K562 (cell line): ENCODE measurements around the gene SEPTIN8. TPM values are rescaled to one million over a fixed set of nuclear protein-coding genes. Genes with fewer than 3 reads are reported as not detected.
A peak's percentile ranks its signal among the peaks of the same experiment; 100 is the strongest.

Experiments used
- ARID2 ChIP-seq: fragments of 450-650 bp; IDR thresholded peaks from 2 replicates; pipeline ENCODE4 v1.6.1; 2017; ENCODE audit warnings: antibody characterized with exemption, mild to moderate bottlenecking
- CBX3 ChIP-seq, 2 experiments: IDR thresholded peaks; 1 replicate in 1 of 2; 2 replicates in 1 of 2; pipeline ENCODE4 v1.6.1; 2012; ENCODE audit warnings: inconsistent platforms in 2 of 2, low read length in 2 of 2, borderline replicate concordance in 1 of 2, control low read depth in 1 of 2
- CCNT2 ChIP-seq: IDR thresholded peaks from 2 replicates; pipeline ENCODE4 v1.6.1; 2011; ENCODE audit warnings: borderline replicate concordance, low read depth, mild to moderate bottlenecking, moderate library complexity, mixed read lengths, low read length; ENCODE audit not compliant: insufficient read length; ENCODE audit errors: extremely low read depth
- DIDO1 ChIP-seq: fragments of 450-650 bp; IDR thresholded peaks from 2 replicates; pipeline ENCODE4 v1.6.1; 2016; ENCODE audit warnings: low read depth, missing biosample characterization, missing genetic modification characterization
- ESRRB ChIP-seq: fragments of 250-450 bp; sonication (Bioruptor Pico); IDR thresholded peaks from 2 replicates; pipeline ENCODE4 v1.5.0; 2020; ENCODE audit warnings: mild to moderate bottlenecking, moderate library complexity, borderline replicate concordance
- GTF2E2 ChIP-seq: fragments of 200-800 bp; sonication (Bioruptor generic); IDR thresholded peaks from 2 replicates; pipeline ENCODE4 v1.6.1; 2016; ENCODE audit warnings: missing genetic modification characterization, missing compliant biosample characterization
- MTA2 ChIP-seq: fragments of 450-650 bp; IDR thresholded peaks from 2 replicates; pipeline ENCODE4 v1.6.1; 2016; ENCODE audit warnings: low read depth
- NCOA1 ChIP-seq: fragments of 450-650 bp; IDR thresholded peaks from 2 replicates; pipeline ENCODE4 v1.6.1; 2016; ENCODE audit warnings: low read depth
- NFE2 ChIP-seq: IDR thresholded peaks from 2 replicates; pipeline ENCODE4 v1.6.1; 2014; ENCODE audit warnings: antibody characterized with exemption, low read depth
- NR1H2 ChIP-seq: sonication (generic); formaldehyde crosslinking; IDR thresholded peaks from 2 replicates; pipeline ENCODE4 v1.4.0; 2020; ENCODE audit warnings: mild to moderate bottlenecking, missing genetic modification reagents
- NUFIP1 ChIP-seq: fragments of 450-650 bp; IDR thresholded peaks from 2 replicates; pipeline ENCODE4 v1.6.1; 2018; ENCODE audit not compliant: partially characterized antibody
- POLR2AphosphoS2 ChIP-seq: IDR thresholded peaks from 2 replicates; pipeline ENCODE4 v1.6.1; 2012; ENCODE audit warnings: low read length, improper control_type of control experiment
- RFX7 ChIP-seq: fragments of 250-450 bp; sonication (Bioruptor Pico); IDR thresholded peaks from 2 replicates; pipeline ENCODE4 v1.5.1; 2021; ENCODE audit warnings: mild to moderate bottlenecking
- SIX5 ChIP-seq, 2 experiments: IDR thresholded peaks; 2 replicates each; pipeline ENCODE4 v1.6.1; 2011; ENCODE audit warnings: low read length in 2 of 2, borderline replicate concordance in 1 of 2, low read depth in 1 of 2, mild to moderate bottlenecking in 1 of 2, moderate library complexity in 1 of 2; ENCODE audit not compliant: insufficient read depth in 1 of 2
- SMAD3 ChIP-seq: fragments of 450-650 bp; formaldehyde crosslinking; conservative IDR thresholded peaks from 2 replicates; pipeline ENCODE4 v1.4.0; 2020; ENCODE audit warnings: mild to moderate bottlenecking
- SNAPC5 ChIP-seq: fragments of 250-450 bp; sonication (Bioruptor Pico); IDR thresholded peaks from 2 replicates; pipeline ENCODE4 v1.8.0; 2021; ENCODE audit warnings: moderate library complexity, mild to moderate bottlenecking, inconsistent platforms
- TEAD1 ChIP-seq, 2 experiments: fragments of 450-650 bp in 1 of 2; sonication (generic) in 1 of 2; formaldehyde crosslinking; IDR thresholded peaks; 2 replicates each; pipeline versions ENCODE4 v1.4.0 to v1.8.0; 2020 to 2022; ENCODE audit warnings: mild to moderate bottlenecking in 2 of 2, missing genetic modification reagents in 1 of 2
- UBTF ChIP-seq, 2 experiments: IDR thresholded peaks; 2 replicates each; pipeline ENCODE4 v1.6.1; 2012; ENCODE audit warnings: improper control_type of control experiment in 2 of 2, low read depth in 2 of 2, low read length in 2 of 2, borderline replicate concordance in 1 of 2
- ZBTB17 ChIP-seq: fragments of 450-650 bp; formaldehyde crosslinking; IDR thresholded peaks from 2 replicates; pipeline ENCODE4 v1.4.0; 2020; ENCODE audit warnings: mild to moderate bottlenecking
- ZFPM2 ChIP-seq: fragments of 250-450 bp; sonication (Bioruptor Pico); IDR thresholded peaks from 2 replicates; pipeline ENCODE4 v1.5.1; 2022; ENCODE audit warnings: mild to moderate bottlenecking
- ZNF280B ChIP-seq: fragments of 250-450 bp; sonication (Bioruptor Pico); IDR thresholded peaks from 2 replicates; pipeline ENCODE4 v1.5.1; 2021; ENCODE audit warnings: mild to moderate bottlenecking
- ZNF311 ChIP-seq: fragments of 250-450 bp; sonication (Bioruptor Pico); IDR thresholded peaks from 2 replicates; pipeline ENCODE4 v1.4.0; 2020; ENCODE audit warnings: mild to moderate bottlenecking, moderate library complexity
- polyA plus RNA-seq, 8 experiments: library from polyadenylated mRNA; depleted of rRNA in 4 of 8; stranded (reverse) in 5 of 8; unstranded in 3 of 8; fragments of >200 nt; fragmentation: Nextera tagmentation in 2 of 8; fragmentation: Illumina TruSeq in 1 of 8; extraction: Ambion mirVana in 2 of 8; extraction: Trizol in 1 of 8; gene quantifications; 2 replicates each; pipeline versions ENCODE4 v1.2.1 to v1.2.3, GENCODE V29; 2011 to 2014; ENCODE audit warnings: inconsistent platforms in 1 of 8, missing spikeins in 1 of 8
- total RNA-seq, 7 experiments: library from RNA; depleted of rRNA in 6 of 7; stranded (reverse); fragments of >200 nt in 6 of 7; fragmentation: Illumina TruSeq in 2 of 7; extraction: Trizol in 2 of 7; gene quantifications; 2 replicates each; pipeline versions ENCODE4 v1.2.1 to v1.2.3, GENCODE V29; 2011 to 2021; ENCODE audit warnings: low replicate concordance in 1 of 7
- TF ChIP-seq, protein P1 (sequence below): fragments of 150-350 bp; conservative IDR thresholded peaks from 2 replicates; pipeline ENCODE4 v1.6.1; 2014; ENCODE audit warnings: low read length

SEPTIN8 gene
- total and polyA plus RNA-seq, 9 of the 15 experiments (the other 6 are each of a cell fraction or from before 2014, with no cell fraction given): 19.3 to 142 (median 101) TPM

- no peak for TF ChIP-seq ZBTB17
- TF ChIP-seq CBX3 (IDR thresholded peaks at IDR 0.05; ENCODE audit: borderline replicate concordance in 1 of 2, low read length in 2 of 2): no peak
- TF ChIP-seq CCNT2: no peak
- no peak for TF ChIP-seq ZNF280B (CRISPR knock-in tag)
- TF ChIP-seq SMAD3 (CRISPR knock-in tag): no peak
- TF ChIP-seq, protein P1, sequence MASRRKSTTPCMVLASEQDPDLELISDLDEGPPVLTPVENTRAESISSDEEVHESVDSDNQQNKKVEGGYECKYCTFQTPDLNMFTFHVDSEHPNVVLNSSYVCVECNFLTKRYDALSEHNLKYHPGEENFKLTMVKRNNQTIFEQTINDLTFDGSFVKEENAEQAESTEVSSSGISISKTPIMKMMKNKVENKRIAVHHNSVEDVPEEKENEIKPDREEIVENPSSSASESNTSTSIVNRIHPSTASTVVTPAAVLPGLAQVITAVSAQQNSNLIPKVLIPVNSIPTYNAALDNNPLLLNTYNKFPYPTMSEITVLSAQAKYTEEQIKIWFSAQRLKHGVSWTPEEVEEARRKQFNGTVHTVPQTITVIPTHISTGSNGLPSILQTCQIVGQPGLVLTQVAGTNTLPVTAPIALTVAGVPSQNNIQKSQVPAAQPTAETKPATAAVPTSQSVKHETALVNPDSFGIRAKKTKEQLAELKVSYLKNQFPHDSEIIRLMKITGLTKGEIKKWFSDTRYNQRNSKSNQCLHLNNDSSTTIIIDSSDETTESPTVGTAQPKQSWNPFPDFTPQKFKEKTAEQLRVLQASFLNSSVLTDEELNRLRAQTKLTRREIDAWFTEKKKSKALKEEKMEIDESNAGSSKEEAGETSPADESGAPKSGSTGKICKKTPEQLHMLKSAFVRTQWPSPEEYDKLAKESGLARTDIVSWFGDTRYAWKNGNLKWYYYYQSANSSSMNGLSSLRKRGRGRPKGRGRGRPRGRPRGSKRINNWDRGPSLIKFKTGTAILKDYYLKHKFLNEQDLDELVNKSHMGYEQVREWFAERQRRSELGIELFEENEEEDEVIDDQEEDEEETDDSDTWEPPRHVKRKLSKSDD: no peak
- no peak for TF ChIP-seq TEAD1 (CRISPR knock-in tag; IDR thresholded peaks at IDR 0.05)
- no peak for TF ChIP-seq ZFPM2
- TF ChIP-seq DIDO1 (tag): no peak
- TF ChIP-seq SNAPC5 (CRISPR knock-in tag): no peak
- no peak for TF ChIP-seq NR1H2 (CRISPR knock-in tag)
- TF ChIP-seq POLR2AphosphoS2: no peak
- no peak for TF ChIP-seq SIX5 (IDR thresholded peaks at IDR 0.05; ENCODE audit: borderline replicate concordance in 1 of 2, insufficient read depth in 1 of 2, low read depth in 1 of 2, low read length in 2 of 2)
- TF ChIP-seq ZNF311 (CRISPR knock-in tag): no peak
- TF ChIP-seq MTA2: peak; percentile 49; the same call in 1 of the 2 replicates
- TF ChIP-seq GTF2E2 (tag): no peak
- no peak for TF ChIP-seq RFX7 (CRISPR knock-in tag)
- no peak for TF ChIP-seq NFE2
- no peak for TF ChIP-seq UBTF (IDR thresholded peaks at IDR 0.05; ENCODE audit: borderline replicate concordance in 1 of 2, low read depth in 2 of 2, low read length in 2 of 2)
- TF ChIP-seq ESRRB (CRISPR knock-in tag): no peak
- TF ChIP-seq NCOA1: 0 out of 2 replicates have a peak, but pooled peaks have one; percentile 29
- no peak for TF ChIP-seq ARID2
- no peak for TF ChIP-seq NUFIP1
Measured at GRCh38 chr5:132790201-132790865, 13.3 kb upstream of the SEPTIN8 start (continued).
